ENCODE measurements around the gene RELA. TPM values are rescaled to one million over a fixed set of nuclear protein-coding genes. Genes with fewer than 3 reads are reported as not detected.

RELA gene
- polyA plus RNA-seq, 10 donors, result 38.3 to 47.3 (median 42.1) TPM

DNA sequence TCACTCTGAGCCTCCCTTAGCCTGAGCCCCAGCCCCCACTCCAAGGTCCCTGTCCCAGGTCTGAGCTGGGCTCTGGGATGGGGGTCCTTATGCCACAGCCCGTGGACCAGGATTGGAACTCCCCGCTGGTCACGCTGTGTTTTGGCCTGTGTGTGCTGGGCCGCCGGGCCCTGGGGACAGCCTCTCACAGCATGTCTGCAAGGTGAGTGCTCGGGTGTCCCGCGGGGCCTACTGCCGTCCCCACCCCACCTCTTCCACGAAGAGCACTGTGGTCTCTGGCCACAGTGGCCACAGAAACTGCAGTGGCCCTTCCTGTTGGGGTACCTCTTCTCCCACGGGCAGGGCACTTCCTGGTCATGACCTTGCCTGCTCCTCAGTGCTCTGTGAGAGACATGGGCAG lies 28.3 kb downstream of the RELA start:
- DNase-seq, result no peak

DNA sequence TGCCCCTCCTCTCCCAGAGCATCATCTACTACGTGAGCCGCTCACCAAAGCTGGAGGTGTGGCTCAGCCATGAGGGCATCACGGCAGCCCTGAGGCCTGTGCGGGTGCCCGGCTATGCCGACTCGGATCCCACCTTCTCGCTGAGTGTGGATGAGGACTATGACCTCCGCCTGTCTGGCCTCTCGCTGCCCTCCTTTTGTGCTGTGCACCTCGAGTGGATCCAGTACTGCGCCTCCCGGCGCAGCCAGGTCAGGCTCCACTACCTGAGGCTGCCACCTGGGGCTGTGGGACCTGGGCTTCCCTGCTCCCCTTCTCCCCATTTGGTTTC lies 28.6 kb downstream of the RELA start:
- no peak for DNase-seq

DNA sequence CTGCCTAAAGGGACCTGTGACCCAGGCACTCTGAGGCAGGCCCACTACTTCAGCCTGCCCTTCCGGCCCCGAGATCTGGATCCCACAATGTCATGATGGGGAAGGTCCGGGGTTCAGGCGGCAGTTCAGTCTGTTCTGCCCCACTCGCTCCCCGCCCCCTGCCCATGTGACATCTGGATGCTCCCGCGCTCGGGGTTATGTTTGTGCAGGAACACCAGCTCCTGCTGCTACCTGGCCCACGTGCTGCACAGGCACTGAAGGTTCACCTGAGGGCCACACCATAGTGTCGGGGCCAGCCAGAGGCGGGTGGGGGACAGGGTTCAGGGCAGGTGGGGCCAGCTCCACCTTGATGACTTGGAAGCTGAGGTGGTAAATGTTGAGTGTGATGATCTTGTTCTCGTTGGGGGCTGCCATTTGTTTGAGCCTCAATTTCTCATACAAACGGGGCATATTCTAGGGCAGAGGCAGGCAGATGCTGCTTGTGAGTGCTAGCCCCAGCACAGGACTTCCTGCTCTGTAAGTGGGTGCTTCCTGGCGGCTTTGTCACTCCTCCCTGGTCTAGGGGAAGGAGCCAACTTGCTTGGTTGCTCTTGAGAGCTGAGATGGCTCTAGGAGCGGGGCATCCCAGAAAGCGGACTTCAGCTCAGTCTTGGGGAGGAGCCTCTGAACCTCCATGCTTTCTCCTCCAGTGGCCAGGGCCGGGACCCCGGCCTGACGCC lies 29.2 kb downstream of the RELA start:
- DNase-seq, result no peak

DNA sequence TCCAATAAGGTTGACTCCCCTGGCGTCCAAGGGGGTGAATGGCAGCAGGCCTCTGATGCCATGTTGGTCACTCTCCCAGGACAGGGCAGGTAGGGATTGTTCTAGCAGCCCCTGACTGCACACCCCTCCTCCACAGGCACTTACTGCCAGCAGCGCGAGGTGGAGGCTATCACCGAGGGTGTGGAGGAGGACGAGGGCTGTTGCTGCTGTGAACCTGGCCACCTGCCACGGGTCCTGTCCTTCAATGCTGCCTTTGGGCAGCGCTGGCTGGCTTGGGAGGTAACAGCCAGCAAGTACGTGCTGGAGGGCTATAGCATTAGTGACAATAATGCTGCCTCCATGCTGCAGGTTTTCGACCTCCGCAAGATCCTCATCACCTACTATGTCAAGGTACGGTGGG lies 32.5 kb downstream of the RELA start:
- no peak for DNase-seq

DNA sequence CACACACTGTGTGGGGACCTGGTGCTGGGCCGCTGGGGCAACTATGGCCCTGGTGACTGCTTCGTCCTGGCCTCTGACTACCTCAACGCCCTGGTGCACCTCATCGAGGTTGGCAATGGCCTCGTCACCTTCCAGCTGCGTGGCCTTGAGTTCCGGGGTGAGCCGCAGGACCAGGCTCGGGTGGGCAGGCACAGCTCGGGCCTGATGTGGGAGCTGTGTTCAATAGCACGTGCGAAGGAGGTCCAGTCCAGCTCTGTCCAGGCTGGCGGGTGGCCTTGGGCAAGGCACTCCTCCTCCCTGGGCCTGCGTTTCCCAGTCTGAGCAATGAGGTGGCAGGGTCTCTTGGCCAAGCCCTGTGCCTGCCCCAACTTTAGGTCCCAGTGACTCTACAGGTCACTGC lies 33.1 kb downstream of the RELA start:
- no peak for DNase-seq

DNA sequence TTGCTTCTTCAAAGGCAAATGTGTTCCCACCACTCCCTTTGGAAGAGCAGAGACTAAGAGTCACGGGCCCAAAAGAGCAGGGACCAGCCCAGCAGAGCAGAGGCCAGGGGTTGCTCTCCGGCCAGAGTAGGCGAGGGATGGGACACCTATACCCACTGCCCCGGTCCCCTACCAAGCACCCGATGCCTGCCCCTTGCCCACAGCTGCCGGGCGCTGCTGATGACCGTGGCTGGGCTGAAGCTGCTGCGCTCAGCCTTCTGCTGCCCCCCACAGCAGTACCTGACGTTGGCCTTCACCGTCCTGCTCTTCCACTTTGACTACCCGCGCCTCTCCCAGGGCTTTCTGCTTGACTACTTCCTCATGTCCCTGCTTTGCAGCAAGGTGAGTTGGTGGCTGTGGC lies 35.5 kb downstream of the RELA start:
- DNase-seq, result no peak

DNA sequence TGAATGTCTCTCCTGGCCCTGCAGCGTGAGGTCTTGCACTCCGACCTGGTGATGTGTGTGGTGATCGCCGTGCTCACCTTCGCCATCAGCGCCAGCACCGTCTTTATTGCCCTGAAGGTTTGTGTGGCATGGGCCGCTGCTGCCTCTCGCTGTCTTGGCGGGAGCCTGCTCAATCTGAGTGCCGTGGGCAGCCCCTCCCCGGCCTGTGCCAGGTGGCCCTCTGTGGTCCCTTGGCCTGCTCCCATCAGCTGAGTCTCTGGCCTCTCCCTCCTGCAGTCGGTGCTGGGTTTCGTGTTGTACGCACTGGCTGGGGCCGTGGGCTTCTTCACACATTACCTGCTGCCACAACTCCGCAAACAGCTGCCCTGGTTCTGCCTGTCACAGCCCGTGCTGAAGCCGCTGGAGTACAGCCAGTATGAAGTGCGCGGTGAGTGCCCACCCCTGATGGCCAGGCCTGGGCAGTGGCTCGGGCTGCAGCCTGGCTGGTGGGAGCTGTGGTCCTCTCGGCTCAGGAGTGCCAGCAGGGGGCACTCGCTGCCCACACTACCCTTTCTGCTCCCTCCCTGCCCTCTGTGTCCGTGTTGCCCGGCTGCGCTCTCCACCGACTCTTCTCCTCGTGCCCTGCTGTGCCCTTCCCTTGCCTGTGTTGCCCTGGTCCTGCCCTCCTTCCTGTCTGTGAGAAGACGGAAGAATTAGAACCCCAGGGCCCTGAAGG lies 36.9 kb downstream of the RELA start:
- DNase-seq, result peak in 1 of 3 donors; percentile 64

DNA sequence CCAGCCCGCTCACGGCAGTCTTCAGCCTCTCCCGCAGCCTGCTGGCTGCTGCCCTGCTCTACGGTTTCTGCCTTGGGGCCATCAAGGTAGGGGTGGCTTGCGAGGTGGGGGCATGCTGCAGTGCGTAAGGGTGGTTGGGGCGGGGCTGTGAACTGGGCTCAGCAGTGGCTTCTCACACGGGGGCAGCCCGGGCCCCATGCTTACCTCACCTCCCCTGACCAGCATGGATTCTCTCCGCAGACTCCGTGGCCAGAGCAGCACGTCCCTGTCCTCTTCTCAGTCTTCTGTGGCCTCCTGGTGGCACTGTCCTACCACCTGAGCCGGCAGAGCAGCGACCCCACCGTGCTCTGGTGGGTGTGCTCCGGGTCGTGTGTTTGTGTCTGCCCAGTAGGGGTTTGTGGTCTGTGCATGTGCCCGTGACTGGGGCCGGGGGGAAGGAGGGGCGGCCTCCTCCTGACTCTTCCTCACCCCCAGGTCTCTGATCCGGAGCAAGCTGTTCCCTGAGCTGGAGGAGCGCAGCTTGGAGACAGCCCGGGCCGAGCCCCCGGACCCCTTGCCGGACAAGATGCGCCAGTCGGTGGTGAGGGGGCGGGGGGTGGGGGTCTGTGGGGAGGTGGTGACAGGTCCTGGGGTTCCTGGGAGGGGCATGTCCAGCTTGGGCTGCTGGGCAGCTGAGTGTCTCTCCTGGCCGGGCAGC lies 37.6 kb downstream of the RELA start:
- DNase-seq, result no peak

DNA sequence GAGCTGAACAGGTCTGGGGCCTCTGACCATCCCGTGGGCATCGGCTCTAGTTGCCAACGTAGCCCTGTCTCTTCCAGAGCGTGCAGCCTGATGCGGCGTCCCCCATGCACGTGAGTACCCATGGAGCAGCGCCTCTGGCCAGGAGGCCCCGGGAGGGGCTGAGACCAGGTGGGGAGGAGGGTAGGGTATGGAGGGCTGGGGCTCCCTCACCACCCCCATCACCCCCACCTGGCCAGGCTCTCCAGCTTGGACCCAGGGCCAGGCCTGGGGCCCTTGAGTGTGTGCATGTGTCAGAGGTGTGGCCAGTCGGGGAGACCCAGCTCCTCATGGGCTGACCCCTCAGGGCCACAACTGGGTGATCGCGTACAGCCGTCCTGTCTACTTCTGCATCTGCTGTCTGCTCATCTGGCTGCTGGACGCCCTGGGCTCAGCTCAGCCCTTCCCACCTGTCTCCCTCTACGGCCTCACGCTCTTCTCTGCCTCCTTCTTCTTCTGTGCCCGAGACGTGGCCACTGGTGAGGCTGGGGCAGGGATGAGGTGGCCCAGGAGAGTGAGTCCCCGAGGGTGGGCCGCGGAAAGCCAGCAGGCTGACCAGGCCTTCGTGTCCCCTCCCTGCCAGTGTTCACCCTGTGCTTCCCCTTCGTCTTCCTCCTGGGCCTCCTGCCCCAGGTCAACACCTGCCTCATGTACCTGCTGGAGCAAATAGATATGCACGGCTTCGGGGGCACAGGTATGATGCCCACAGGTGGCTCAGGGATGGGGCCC lies 38.7 kb downstream of the RELA start:
- no peak for DNase-seq

DNA sequence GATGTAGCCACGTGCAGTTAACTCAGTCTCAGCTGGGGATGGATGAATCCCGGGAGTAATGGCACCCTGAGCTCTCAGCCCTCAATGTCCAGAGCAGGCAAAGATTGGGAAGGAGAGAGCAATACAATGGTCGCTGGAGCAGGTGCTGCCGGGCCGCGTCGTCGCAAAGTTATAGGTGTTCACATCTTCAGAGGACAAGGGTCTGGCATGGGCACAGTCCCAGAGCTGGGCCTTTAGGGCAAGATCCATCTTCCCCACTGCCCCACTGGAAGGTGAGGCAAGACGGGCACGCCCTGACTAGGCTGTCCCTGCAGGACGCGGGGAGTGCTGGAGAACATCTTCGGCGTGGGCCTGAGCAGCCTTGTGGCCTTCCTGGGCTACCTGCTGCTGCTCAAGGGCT lies 39.5 kb downstream of the RELA start:
- no peak for DNase-seq

DNA sequence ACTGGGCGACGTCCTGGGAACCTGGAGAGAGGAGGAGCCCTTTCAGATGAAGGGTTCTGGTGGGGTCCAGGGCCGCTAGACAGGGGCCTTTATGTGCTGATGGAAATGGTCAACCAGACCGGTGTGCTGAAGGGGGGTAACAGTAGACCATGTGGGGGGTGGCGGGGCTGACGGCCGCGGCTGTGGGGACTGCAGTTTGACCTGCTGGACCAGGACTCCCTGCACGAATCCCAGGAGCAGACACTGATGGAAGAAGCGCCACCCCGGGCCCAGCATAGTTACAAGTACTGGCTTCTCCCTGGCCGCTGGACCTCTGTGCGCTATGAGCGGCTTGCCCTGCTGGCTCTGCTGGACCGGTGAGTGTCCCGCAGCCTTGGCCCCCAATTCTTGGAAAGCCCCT lies 40.7 kb downstream of the RELA start:
- DNase-seq, result no peak

DNA sequence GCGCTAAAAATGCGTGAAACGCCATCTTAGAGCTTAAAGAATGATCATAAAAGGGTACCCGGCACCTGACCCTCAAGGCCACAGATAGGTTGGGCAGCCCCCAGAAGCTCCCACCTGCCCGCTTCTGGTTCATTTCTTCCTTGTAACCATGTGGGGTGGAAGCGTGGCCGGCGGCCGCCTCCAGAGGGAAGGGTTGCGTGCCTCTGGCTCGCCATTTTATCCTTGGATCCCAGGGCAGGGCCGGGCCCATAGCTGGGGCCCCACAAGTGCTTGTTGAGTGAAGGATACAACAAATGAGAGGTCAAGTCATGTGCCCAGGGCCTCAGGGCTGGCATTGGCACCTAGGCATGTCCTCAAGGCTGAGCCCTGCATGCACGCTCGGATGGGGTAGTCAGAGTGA lies 41.3 kb downstream of the RELA start:
- DNase-seq, result no peak

DNA sequence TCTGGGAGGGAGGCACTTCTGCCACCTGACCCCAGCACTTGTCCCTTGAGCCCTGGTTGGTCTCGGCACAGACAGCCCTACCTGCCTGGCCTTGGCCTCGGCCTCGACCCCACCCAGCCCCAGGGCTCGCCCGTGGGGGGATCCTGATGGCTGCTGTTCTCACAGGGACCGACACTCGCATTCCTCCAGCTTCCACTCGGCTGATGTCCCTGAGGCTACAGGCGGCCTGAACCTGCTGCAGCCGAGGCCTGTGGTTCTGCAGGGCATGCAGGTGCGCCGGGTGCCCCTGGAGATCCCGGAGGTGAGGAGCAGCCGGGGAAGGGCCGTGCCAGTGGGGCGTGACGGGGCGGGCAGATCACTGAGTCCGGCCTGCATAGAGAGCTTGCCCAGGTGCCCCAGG lies 42.0 kb downstream of the RELA start:
- DNase-seq, result no peak

DNA sequence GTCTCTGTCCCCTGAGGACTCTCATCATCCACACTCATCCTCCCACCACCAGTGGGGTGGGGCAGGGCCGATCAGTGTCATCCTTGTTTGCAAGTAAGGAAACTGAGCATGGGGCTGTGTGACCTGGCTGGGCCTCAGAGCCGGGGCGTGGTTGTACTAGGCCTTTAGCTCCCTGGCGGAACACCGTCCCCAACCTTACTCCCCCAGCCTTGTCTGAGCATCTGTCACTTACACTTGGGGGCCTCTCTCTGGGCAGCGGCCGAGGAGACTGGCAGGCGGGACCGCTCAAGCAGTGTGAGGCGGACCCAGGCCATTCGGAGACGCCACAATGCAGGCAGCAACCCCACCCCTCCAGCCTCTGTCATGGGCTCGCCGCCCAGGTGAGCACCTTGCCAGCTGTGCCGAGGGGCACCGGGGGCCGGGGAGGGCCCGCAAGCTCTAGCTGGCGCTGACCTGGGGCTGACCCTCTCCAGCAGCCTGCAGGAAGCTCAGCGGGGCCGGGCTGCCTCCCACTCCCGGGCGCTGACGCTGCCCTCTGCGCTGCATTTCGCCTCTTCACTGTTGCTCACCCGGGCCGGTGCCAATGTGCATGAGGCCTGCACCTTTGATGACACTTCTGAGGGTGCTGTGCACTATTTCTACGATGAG lies 43.3 kb downstream of the RELA start:
- DNase-seq, result no peak

DNA sequence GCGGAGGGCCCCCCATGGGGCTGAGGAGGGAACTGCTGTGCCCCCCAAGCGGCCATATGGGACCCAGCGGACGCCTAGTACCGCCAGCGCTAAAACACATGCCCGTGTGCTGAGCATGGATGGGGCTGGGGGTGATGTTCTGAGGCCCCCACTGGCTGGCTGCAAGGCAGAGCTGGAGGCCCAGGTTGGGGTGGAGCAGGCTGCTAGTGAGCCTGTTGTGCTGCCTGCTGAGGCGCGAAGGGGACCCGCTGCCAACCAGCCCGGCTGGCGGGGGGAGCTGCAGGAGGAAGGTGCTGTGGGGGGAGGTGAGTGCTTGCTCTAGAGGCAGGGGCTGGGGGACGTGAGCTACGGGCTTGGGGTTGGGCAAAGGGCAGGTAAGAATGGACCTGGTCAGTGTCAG lies 44.0 kb downstream of the RELA start:
- no peak for DNase-seq

DNA sequence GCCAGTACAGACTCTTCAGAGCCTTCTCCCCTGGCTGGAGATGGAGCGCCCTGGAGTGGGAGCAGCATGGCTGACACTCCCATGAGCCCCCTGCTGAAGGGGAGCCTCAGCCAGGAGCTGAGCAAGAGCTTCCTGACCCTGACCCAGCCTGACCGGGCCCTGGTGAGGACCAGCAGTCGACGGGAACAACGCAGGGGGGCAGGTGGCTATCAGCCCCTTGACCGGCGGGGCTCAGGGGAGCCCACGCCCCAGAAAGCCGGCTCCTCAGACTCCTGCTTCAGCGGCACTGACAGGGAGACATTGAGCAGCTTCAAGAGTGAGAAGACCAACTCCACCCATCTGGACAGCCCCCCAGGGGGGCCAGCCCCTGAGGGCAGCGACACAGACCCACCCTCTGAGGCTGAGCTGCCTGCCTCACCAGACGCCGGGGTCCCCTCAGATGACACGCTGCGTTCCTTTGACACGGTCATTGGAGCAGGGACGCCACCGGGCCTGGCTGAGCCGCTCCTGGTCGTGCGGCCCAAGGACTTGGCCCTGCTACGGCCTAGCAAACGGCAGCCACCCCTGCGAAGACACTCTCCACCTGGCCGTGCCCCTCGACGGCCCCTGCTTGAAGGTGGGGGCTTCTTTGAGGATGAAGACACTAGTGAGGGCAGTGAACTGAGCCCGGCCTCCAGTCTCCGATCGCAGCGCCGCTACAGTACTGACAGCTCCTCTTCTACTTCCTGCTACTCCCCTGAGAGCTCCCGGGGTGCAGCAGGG lies 44.5 kb downstream of the RELA start:
- DNase-seq, result no peak

DNA sequence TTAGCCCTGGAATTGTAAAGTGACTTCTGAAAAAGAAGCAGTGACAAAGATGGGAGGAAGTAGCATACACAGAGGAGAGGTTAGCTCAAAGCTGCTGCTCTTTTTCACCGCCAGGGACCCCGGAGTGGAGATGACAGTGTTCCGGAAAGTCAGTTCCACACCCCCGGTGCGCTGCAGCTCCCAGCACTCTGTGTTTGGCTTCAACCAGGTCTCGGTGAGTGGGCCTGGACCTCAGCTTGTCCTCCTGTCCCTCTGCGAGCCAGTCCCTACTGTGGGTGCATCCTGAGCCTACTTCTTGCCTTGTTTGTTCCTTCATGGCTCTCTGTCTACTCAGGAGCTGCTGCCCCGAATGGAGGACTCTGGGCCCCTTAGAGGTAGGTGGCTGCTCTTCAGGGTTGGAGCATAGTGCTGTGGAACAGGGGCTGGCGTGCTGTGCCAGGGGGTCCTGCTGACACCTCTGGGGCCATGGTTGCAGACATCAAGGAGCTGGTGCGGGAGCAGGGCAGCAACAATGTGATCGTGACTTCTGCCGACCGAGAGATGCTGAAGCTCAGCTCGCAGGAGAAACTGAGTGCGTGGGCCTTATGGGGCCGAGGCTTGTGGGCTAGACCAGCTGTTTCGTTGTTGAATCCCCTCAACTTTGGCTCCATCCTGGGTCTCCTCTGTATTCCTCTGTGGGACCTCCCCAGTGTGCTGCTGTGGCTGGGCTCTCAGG lies 45.4 kb downstream of the RELA start:
- no peak for DNase-seq

DNA sequence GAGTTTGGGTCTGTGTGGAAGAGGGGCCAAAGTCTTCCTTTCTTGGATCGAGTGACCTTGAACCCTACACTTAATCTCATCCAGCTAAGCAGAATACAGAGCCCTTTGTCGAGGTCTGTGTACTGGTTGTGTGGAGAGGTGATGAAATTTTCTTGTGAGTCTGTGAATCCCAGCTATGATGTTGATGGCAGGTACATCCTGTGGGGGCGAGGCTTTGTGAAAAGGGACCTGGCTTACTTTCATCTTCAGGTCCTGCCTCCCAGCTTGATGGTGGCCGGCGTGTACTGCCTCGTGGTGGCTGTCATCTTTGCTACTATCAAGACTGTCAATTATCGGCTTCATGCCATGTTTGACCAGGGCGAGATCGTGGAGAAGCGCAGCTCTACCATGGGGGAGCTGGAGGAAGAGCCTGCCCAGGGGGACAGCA lies 46.1 kb downstream of the RELA start:
- DNase-seq, result no peak

DNA sequence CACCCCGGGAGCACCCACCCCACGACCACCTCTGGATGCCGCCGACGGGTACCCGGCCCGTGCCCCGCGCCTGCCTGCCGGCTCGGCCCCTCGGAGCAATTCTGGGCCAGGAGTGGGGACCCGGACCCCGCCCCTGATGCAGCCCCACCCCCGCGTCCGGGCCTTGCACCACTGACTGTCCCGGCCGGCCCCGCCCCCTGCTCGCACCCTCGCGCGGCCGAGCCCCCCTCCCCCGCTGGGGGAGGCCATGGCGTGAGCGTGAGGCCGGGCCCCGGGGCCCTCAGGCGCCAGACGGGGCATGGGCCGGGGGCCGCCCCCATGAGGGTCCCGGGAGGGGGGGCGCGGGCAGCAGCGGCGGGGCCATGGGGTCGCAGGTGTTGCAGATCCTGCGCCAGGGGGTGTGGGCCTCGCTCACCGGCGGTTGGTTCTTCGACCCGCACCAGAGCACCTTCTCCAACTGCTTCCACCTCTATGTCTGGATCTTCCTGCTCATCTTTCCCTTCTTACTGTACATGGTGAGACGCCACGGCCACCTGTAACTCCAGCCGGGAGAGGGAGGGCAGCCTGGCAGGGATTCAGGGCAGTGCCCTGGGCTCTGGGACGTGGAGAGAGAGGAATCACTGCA lies 46.7 kb downstream of the RELA start:
- no peak for DNase-seq
